ENCODE results near the gene ZCCHC4.

DNA sequence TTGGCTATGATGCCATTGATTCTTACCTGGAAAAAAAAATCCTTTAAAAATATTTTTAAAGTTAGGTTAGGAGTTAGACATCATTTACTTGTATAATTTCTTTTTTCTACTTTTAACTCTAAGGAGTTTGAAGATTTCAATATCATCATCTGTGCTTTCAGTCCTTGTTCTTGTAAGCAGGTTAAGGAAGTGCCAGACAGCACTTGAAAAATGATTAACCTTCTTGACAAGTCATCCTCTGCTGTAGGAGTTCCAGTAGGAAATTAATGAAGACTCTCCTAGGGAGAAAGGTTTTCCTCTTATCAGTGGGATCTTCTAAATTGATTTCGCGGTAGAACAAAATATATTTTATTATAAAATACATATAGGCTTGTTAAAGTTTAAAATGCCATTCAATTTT, 35.4 kb downstream of the ZCCHC4 start:
- TF ChIP-seq, protein P1, sequence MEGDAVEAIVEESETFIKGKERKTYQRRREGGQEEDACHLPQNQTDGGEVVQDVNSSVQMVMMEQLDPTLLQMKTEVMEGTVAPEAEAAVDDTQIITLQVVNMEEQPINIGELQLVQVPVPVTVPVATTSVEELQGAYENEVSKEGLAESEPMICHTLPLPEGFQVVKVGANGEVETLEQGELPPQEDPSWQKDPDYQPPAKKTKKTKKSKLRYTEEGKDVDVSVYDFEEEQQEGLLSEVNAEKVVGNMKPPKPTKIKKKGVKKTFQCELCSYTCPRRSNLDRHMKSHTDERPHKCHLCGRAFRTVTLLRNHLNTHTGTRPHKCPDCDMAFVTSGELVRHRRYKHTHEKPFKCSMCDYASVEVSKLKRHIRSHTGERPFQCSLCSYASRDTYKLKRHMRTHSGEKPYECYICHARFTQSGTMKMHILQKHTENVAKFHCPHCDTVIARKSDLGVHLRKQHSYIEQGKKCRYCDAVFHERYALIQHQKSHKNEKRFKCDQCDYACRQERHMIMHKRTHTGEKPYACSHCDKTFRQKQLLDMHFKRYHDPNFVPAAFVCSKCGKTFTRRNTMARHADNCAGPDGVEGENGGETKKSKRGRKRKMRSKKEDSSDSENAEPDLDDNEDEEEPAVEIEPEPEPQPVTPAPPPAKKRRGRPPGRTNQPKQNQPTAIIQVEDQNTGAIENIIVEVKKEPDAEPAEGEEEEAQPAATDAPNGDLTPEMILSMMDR (IDR thresholded peaks at IDR 0.05; ENCODE audit: low read length): no peak
- TF ChIP-seq EZH2 (IDR thresholded peaks at IDR 0.05; ENCODE audit: borderline replicate concordance, low read length): no peak
